HG03378 (cell line): ENCODE measurements around the gene STUM.
A peak's percentile ranks its signal among the peaks of the same experiment; 100 is the strongest.
"Not testable (repeated sequence)": the region's sequence is repeated elsewhere in the genome, so short reads cannot be mapped to it uniquely, and the experiment has no call there.

Experiments
- ATAC-seq: cut with Tn5 transposase; IDR thresholded peaks from one replicate; pipeline ENCODE4 v1.9.1; 2021; ENCODE audit warnings: mild to moderate bottlenecking, moderate library complexity; ENCODE audit not compliant: unreplicated experiment

Gene STUM

GRCh38 chr1:226635456-226635941, 86.9 kb downstream of the STUM start:
- ATAC-seq, result no peak

GRCh38 chr1:226636847-226637096, 88.2 kb downstream of the STUM start:
- no peak for ATAC-seq

GRCh38 chr1:226637147-226637935, 88.8 kb downstream of the STUM start:
- ATAC-seq, result no peak

- no peak for ATAC-seq
These were observed 89.5 kb downstream of the STUM start for GRCh38 chr1:226638001-226638601.

GRCh38 chr1:226638608-226639007, 90.0 kb downstream of the STUM start:
- no peak for ATAC-seq

GRCh38 chr1:226639206-226639605, 90.6 kb downstream of the STUM start:
- not testable (repeated sequence) for ATAC-seq

- ATAC-seq, result no peak
These were observed 91.1 kb downstream of the STUM start for GRCh38 chr1:226639631-226640061.

GRCh38 chr1:226640321-226641136, 92.0 kb downstream of the STUM start:
- ATAC-seq, result no peak

GRCh38 chr1:226641671-226642231, 93.2 kb downstream of the STUM start:
- ATAC-seq, result no peak

- no peak for ATAC-seq
These were observed 93.9 kb downstream of the STUM start for GRCh38 chr1:226642421-226642820.

GRCh38 chr1:226643177-226643576, 94.6 kb downstream of the STUM start:
- ATAC-seq, result peak; percentile 71

- peak; percentile 41 for ATAC-seq
These were observed 95.3 kb downstream of the STUM start for GRCh38 chr1:226643611-226644540.

- no peak for ATAC-seq
These were observed 96.1 kb downstream of the STUM start for GRCh38 chr1:226644541-226645176.

GRCh38 chr1:226645279-226645976, 96.9 kb downstream of the STUM start:
- ATAC-seq, result no peak

- ATAC-seq, result no peak
These were observed 97.7 kb downstream of the STUM start for GRCh38 chr1:226646026-226646869.

GRCh38 chr1:226646870-226647449, 98.4 kb downstream of the STUM start:
- no peak for ATAC-seq

- ATAC-seq, result no peak
These were observed 99.2 kb downstream of the STUM start for GRCh38 chr1:226647719-226648118.

- no peak for ATAC-seq
These were observed 99.9 kb downstream of the STUM start for GRCh38 chr1:226648421-226648820.
